Ishikawa (cell line): ENCODE measurements around the gene GEMIN5.

Source experiments
- CREB1 ChIP-seq: IDR thresholded peaks from 2 replicates; pipeline ENCODE4 v1.6.1; 2012; ENCODE audit warnings: low read depth
- EGR1 ChIP-seq: IDR thresholded peaks from 2 replicates; pipeline ENCODE4 v1.6.1; 2012
- EP300 ChIP-seq: IDR thresholded peaks from 2 replicates; pipeline ENCODE4 v1.6.1; 2012; ENCODE audit warnings: borderline replicate concordance
- RAD21 ChIP-seq: IDR thresholded peaks from 2 replicates; pipeline ENCODE4 v1.6.1; 2012; ENCODE audit warnings: low read depth
- TAF1 ChIP-seq: IDR thresholded peaks from 2 replicates; pipeline ENCODE4 v1.6.1; 2012; ENCODE audit warnings: low read depth, mild to moderate bottlenecking
- TEAD4 ChIP-seq: IDR thresholded peaks from 2 replicates; pipeline ENCODE4 v1.6.1; 2012
- YY1 ChIP-seq: IDR thresholded peaks from 2 replicates; pipeline ENCODE4 v1.6.1; 2012; ENCODE audit warnings: low read depth

DNA sequence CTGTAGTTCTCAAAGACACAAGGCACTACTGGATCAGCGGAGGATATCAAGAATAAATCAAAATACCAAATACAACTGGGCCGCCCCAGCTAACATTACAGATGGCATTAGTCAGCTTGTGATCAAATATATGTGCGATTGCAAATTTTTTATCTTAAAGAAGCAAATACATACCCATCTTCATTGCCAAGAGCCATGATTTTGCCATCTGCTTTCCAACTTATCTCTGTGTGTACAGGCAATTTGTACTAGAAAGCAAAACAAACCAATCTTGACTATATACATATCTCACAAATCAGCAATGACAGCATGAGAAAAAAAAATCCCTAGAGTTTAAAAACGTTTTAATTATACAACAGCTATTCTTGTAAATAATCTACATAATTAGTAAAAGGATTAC lies 20.3 kb downstream of the GEMIN5 start:
- TF ChIP-seq RAD21 (no peak), TAF1 (no peak), CREB1 (no peak), EP300 (no peak), TEAD4 (no peak), YY1 (no peak), EGR1 (no peak)
